ENCODE results near the gene TRDN. TPM values are rescaled to one million over a fixed set of nuclear protein-coding genes. Genes with fewer than 3 reads are reported as not detected.
"Not testable (repeated sequence)": the region's sequence is repeated elsewhere in the genome, so short reads cannot be mapped to it uniquely, and the experiment has no call there.

The TRDN gene
- total RNA-seq, 3 donors from 2014 or later (not counting 1 experiment from before 2014, with no cell fraction given), result not detected

DNA sequence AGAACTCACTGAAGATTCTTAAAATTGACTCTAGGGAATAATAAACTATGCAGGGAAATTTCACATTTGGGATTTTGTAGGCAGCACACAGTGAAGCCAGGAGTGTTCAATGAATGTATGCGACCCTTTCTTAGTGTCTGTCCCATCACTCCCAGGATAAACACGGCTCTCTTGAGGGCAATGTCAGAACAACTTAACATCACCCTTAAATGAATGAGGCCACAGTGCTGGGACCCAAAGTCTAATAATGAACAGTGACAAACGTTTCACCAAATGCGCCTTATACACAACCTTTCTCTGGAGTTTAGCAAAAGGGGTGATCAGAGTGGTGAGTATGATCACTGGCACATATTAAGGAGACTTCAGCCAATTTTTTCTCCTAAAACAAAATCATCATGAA, 403.4 kb downstream of the TRDN start:
- Mint-ChIP-seq H3K27ac (no peak overlapping the region), H3K4me1 (no peaks in the 10 kb centered on the region), H3K27me3 (ENCODE audit: low read depth in 2 of 2) (no peaks in the 10 kb centered on the region), H3K36me3 (peaks cover 7% of the 10 kb centered on the region), H3K9me3 (peaks cover 8 to 14% of the 10 kb centered on the region in 2 donors), H3K4me3 (no peak overlapping the region)
- Histone ChIP-seq H3K9me3 (ENCODE audit: control insufficient read depth, insufficient read depth, low read length) (peaks cover 3% of the 10 kb centered on the region), H3K27ac (ENCODE audit: low read length) (no peak overlapping the region), H3K36me3 (ENCODE audit: control insufficient read depth, insufficient read depth, low read length) (no peaks in the 10 kb centered on the region), H3K4me1 (ENCODE audit: control insufficient read depth, insufficient read depth, low read length) (no peaks in the 10 kb centered on the region), H3K27me3 (ENCODE audit: control insufficient read depth, insufficient read depth, low read length) (no peaks in the 10 kb centered on the region), H3K4me3 (ENCODE audit: low read length) (no peak overlapping the region)
- ATAC-seq, result no peak
- TF ChIP-seq, protein P1, sequence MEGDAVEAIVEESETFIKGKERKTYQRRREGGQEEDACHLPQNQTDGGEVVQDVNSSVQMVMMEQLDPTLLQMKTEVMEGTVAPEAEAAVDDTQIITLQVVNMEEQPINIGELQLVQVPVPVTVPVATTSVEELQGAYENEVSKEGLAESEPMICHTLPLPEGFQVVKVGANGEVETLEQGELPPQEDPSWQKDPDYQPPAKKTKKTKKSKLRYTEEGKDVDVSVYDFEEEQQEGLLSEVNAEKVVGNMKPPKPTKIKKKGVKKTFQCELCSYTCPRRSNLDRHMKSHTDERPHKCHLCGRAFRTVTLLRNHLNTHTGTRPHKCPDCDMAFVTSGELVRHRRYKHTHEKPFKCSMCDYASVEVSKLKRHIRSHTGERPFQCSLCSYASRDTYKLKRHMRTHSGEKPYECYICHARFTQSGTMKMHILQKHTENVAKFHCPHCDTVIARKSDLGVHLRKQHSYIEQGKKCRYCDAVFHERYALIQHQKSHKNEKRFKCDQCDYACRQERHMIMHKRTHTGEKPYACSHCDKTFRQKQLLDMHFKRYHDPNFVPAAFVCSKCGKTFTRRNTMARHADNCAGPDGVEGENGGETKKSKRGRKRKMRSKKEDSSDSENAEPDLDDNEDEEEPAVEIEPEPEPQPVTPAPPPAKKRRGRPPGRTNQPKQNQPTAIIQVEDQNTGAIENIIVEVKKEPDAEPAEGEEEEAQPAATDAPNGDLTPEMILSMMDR (IDR thresholded peaks at IDR 0.05), result no peak
- WGBS (ENCODE audit: insufficient coverage), result 66% methylated on average over 2 of the region's 4 CpGs
- intact Hi-C loops (cut with micrococcal nuclease), result no loop called here
- no peak for DNase-seq

GRCh38 chr6:123227789-123228188, 409.0 kb downstream of the TRDN start:
- ATAC-seq; H3K4me1 ChIP-seq (ENCODE audit: control insufficient read depth, insufficient read depth, low read length); H3K27ac Mint-ChIP-seq; H3K27me3 Mint-ChIP-seq (ENCODE audit: low read depth in 2 of 2); H3K27me3 ChIP-seq (ENCODE audit: control insufficient read depth, insufficient read depth, low read length); H3K4me3 Mint-ChIP-seq; intact Hi-C loops (cut with micrococcal nuclease); H3K4me3 ChIP-seq (ENCODE audit: low read length); H3K4me1 Mint-ChIP-seq; DNase-seq; H3K36me3 ChIP-seq (ENCODE audit: control insufficient read depth, insufficient read depth, low read length); H3K27ac ChIP-seq (ENCODE audit: low read length); H3K9me3 ChIP-seq (ENCODE audit: control insufficient read depth, insufficient read depth, low read length); H3K36me3 Mint-ChIP-seq: not testable (repeated sequence)
- H3K9me3 Mint-ChIP-seq, result peaks cover 6 to 28% of the 10 kb centered on the region in 2 donors
- WGBS (ENCODE audit: insufficient coverage), result 50% methylated on average over 2 of the region's 2 CpGs

DNA sequence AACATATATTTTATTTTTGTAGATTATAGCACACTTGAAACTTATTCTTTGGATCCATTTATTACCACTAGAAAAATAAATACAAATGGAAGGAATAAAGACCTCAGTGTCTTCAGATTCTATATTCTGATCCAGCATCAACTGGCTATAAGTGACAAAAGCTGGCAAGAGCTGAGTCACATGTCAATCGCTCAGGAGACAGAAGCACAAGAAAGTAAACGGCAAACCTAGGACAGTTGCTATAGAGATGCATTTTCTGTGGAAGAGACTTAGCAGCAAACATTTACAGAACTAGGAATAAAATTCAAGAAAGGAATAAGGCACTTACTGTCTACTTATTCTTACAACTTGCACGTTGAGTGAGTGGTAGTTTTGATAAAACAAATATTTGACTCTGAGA, 410.4 kb downstream of the TRDN start:
- ATAC-seq (no peak), DNase-seq (no peak)
- peaks cover under 1% of the 10 kb centered on the region for H3K36me3 Mint-ChIP-seq
- Histone ChIP-seq H3K4me1 (ENCODE audit: control insufficient read depth, insufficient read depth, low read length) (no peaks in the 10 kb centered on the region), H3K9me3 (ENCODE audit: control insufficient read depth, insufficient read depth, low read length) (peaks cover 3% of the 10 kb centered on the region), H3K4me3 (ENCODE audit: low read length) (no peak overlapping the region), H3K27ac (ENCODE audit: low read length) (no peak overlapping the region), H3K36me3 (ENCODE audit: control insufficient read depth, insufficient read depth, low read length) (no peaks in the 10 kb centered on the region), H3K27me3 (ENCODE audit: control insufficient read depth, insufficient read depth, low read length) (no peaks in the 10 kb centered on the region)
- H3K27ac Mint-ChIP-seq, result no peak overlapping the region
- intact Hi-C loops (cut with micrococcal nuclease), result no loop called here
- no peaks in the 10 kb centered on the region for H3K27me3 Mint-ChIP-seq (ENCODE audit: low read depth in 2 of 2)
- H3K4me1 Mint-ChIP-seq, result no peaks in the 10 kb centered on the region
- TF ChIP-seq, protein P1 (IDR thresholded peaks at IDR 0.05), result no peak
- H3K4me3 Mint-ChIP-seq, result no peak overlapping the region
- 78% methylated on average over 3 of the region's 3 CpGs for WGBS (ENCODE audit: insufficient coverage)
- H3K9me3 Mint-ChIP-seq, result peaks cover 2 to 21% of the 10 kb centered on the region in 2 donors

DNA sequence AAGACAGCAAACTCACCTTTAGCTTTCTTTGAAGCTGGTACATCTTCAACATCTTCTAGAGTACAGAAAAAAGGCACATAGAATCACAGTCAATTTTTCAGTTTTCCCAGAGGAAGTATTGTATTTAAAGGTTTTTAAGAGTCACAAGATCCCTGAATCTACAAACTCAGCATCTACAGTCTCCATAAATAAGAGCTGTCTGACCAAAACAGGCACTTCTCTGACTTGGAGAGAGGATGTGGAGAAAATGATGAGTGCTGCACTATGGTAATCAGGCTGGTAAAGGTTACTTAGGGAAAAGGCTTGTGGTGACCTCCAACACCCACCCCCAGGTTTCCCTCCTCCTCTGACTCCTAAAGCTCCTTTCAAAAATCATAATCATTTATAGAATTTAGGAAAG, 412.7 kb downstream of the TRDN start:
- DNase-seq (no peak), ATAC-seq (no peak)
- H3K27me3 ChIP-seq (ENCODE audit: control insufficient read depth, insufficient read depth, low read length), result no peaks in the 10 kb centered on the region
- H3K4me3 Mint-ChIP-seq, result no peak overlapping the region
- peaks cover 3% of the 10 kb centered on the region for H3K9me3 ChIP-seq (ENCODE audit: control insufficient read depth, insufficient read depth, low read length)
- peaks cover 2 to 25% of the 10 kb centered on the region in 2 donors for H3K9me3 Mint-ChIP-seq
- TF ChIP-seq, protein P1 (IDR thresholded peaks at IDR 0.05), result no peak
- H3K27ac Mint-ChIP-seq, result no peak overlapping the region
- H3K4me1 Mint-ChIP-seq, result no peaks in the 10 kb centered on the region
- no peaks in the 10 kb centered on the region for H3K4me1 ChIP-seq (ENCODE audit: control insufficient read depth, insufficient read depth, low read length)
- H3K4me3 ChIP-seq (ENCODE audit: low read length), result no peak overlapping the region
- H3K27ac ChIP-seq (ENCODE audit: low read length), result no peak overlapping the region
- no peaks in the 10 kb centered on the region for H3K36me3 Mint-ChIP-seq
- no peaks in the 10 kb centered on the region for H3K36me3 ChIP-seq (ENCODE audit: control insufficient read depth, insufficient read depth, low read length)
- intact Hi-C loops (cut with micrococcal nuclease), result no loop called here
- H3K27me3 Mint-ChIP-seq (ENCODE audit: low read depth in 2 of 2), result no peaks in the 10 kb centered on the region

All from natural killer cell (primary cell).